Measurements from ENCODE around the gene SLC25A13.
"Not testable (repeated sequence)": the region's sequence is repeated elsewhere in the genome, so short reads cannot be mapped to it uniquely, and the experiment has no call there.

The SLC25A13 gene

GRCh38 chr7:96300502-96300901, 21.4 kb downstream of the SLC25A13 start:
- no peaks in the 10 kb centered on the region for H3K27me3 ChIP-seq (ENCODE audit: control insufficient read depth, insufficient read depth, low read length)
- no peaks in the 10 kb centered on the region for H3K9me3 ChIP-seq (ENCODE audit: control insufficient read depth, insufficient read depth, low read length)
- no peak overlapping the region for H3K4me3 ChIP-seq (ENCODE audit: low read depth, low read length)
- H3K4me1 ChIP-seq (ENCODE audit: control insufficient read depth, insufficient read depth, low read length): 0 out of 2 replicates have a peak, but pooled peaks cover 9% of the 10 kb centered on the region
- H3K27ac ChIP-seq (ENCODE audit: low read depth, low read length): no peak overlapping the region
- H3K9ac ChIP-seq (ENCODE audit: low read depth, low read length): no peak overlapping the region
- peaks cover 8% of the 10 kb centered on the region for H3K36me3 ChIP-seq (ENCODE audit: control insufficient read depth, insufficient read depth, low read length)

- H3K9me3 ChIP-seq (ENCODE audit: control insufficient read depth, insufficient read depth, low read length): no peaks in the 10 kb centered on the region
- H3K9ac ChIP-seq (ENCODE audit: low read depth, low read length): no peak overlapping the region
- no peaks in the 10 kb centered on the region for H3K27me3 ChIP-seq (ENCODE audit: control insufficient read depth, insufficient read depth, low read length)
- H3K4me1 ChIP-seq (ENCODE audit: control insufficient read depth, insufficient read depth, low read length): 0 out of 2 replicates have a peak, but pooled peaks cover 6% of the 10 kb centered on the region
- H3K36me3 ChIP-seq (ENCODE audit: control insufficient read depth, insufficient read depth, low read length): peaks cover 15% of the 10 kb centered on the region
- no peak overlapping the region for H3K27ac ChIP-seq (ENCODE audit: low read depth, low read length)
- no peak overlapping the region for H3K4me3 ChIP-seq (ENCODE audit: low read depth, low read length)
Observed at GRCh38 chr7:96299496-96299895, 22.4 kb downstream of the SLC25A13 start.

- Histone ChIP-seq H3K4me1 (ENCODE audit: control insufficient read depth, insufficient read depth, low read length) (no peaks in the 10 kb centered on the region), H3K9ac (ENCODE audit: low read depth, low read length) (no peak overlapping the region), H3K36me3 (ENCODE audit: control insufficient read depth, insufficient read depth, low read length) (peaks cover 15% of the 10 kb centered on the region), H3K4me3 (ENCODE audit: low read depth, low read length) (no peak overlapping the region), H3K9me3 (ENCODE audit: control insufficient read depth, insufficient read depth, low read length) (no peaks in the 10 kb centered on the region), H3K27me3 (ENCODE audit: control insufficient read depth, insufficient read depth, low read length) (no peaks in the 10 kb centered on the region), H3K27ac (ENCODE audit: low read depth, low read length) (no peak overlapping the region)
Observed at GRCh38 chr7:96297876-96298275, 24.0 kb downstream of the SLC25A13 start.

GRCh38 chr7:96297446-96297845, 24.5 kb downstream of the SLC25A13 start:
- H3K4me3 ChIP-seq (ENCODE audit: low read depth, low read length); H3K27me3 ChIP-seq (ENCODE audit: control insufficient read depth, insufficient read depth, low read length); H3K9me3 ChIP-seq (ENCODE audit: control insufficient read depth, insufficient read depth, low read length); H3K9ac ChIP-seq (ENCODE audit: low read depth, low read length); H3K4me1 ChIP-seq (ENCODE audit: control insufficient read depth, insufficient read depth, low read length); H3K27ac ChIP-seq (ENCODE audit: low read depth, low read length): not testable (repeated sequence)
- H3K36me3 ChIP-seq (ENCODE audit: control insufficient read depth, insufficient read depth, low read length): peaks cover 15% of the 10 kb centered on the region

- H3K9me3 ChIP-seq (ENCODE audit: control insufficient read depth, insufficient read depth, low read length); H3K27ac ChIP-seq (ENCODE audit: low read depth, low read length); H3K4me1 ChIP-seq (ENCODE audit: control insufficient read depth, insufficient read depth, low read length); H3K9ac ChIP-seq (ENCODE audit: low read depth, low read length); H3K4me3 ChIP-seq (ENCODE audit: low read depth, low read length); H3K27me3 ChIP-seq (ENCODE audit: control insufficient read depth, insufficient read depth, low read length): not testable (repeated sequence)
- peaks cover 15% of the 10 kb centered on the region for H3K36me3 ChIP-seq (ENCODE audit: control insufficient read depth, insufficient read depth, low read length)
Observed at GRCh38 chr7:96293911-96294310, 28.0 kb downstream of the SLC25A13 start.

GRCh38 chr7:96287559-96287958, 34.3 kb downstream of the SLC25A13 start:
- H3K4me3 ChIP-seq (ENCODE audit: low read depth, low read length): no peak overlapping the region
- H3K27me3 ChIP-seq (ENCODE audit: control insufficient read depth, insufficient read depth, low read length): no peaks in the 10 kb centered on the region
- no peak overlapping the region for H3K27ac ChIP-seq (ENCODE audit: low read depth, low read length)
- H3K4me1 ChIP-seq (ENCODE audit: control insufficient read depth, insufficient read depth, low read length): peaks cover 7% of the 10 kb centered on the region; the same call in 1 of the 2 replicates
- no peak overlapping the region for H3K9ac ChIP-seq (ENCODE audit: low read depth, low read length)
- 0 out of 2 replicates have a peak, but pooled peaks cover 5% of the 10 kb centered on the region for H3K9me3 ChIP-seq (ENCODE audit: control insufficient read depth, insufficient read depth, low read length)
- no peaks in the 10 kb centered on the region for H3K36me3 ChIP-seq (ENCODE audit: control insufficient read depth, insufficient read depth, low read length)

- H3K27me3 ChIP-seq (ENCODE audit: control insufficient read depth, insufficient read depth, low read length): no peaks in the 10 kb centered on the region
- H3K36me3 ChIP-seq (ENCODE audit: control insufficient read depth, insufficient read depth, low read length): no peaks in the 10 kb centered on the region
- H3K9ac ChIP-seq (ENCODE audit: low read depth, low read length): no peak overlapping the region
- 0 out of 2 replicates have a peak, but pooled peaks cover 5% of the 10 kb centered on the region for H3K9me3 ChIP-seq (ENCODE audit: control insufficient read depth, insufficient read depth, low read length)
- peaks cover 7% of the 10 kb centered on the region; the same call in 1 of the 2 replicates for H3K4me1 ChIP-seq (ENCODE audit: control insufficient read depth, insufficient read depth, low read length)
- no peak overlapping the region for H3K4me3 ChIP-seq (ENCODE audit: low read depth, low read length)
- no peak overlapping the region for H3K27ac ChIP-seq (ENCODE audit: low read depth, low read length)
Observed at GRCh38 chr7:96287132-96287531, 34.8 kb downstream of the SLC25A13 start.

- H3K9ac ChIP-seq (ENCODE audit: low read depth, low read length): no peak overlapping the region
- H3K4me1 ChIP-seq (ENCODE audit: control insufficient read depth, insufficient read depth, low read length): peaks cover 7% of the 10 kb centered on the region; the same call in 1 of the 2 replicates
- H3K4me3 ChIP-seq (ENCODE audit: low read depth, low read length): no peak overlapping the region
- no peaks in the 10 kb centered on the region for H3K27me3 ChIP-seq (ENCODE audit: control insufficient read depth, insufficient read depth, low read length)
- 0 out of 2 replicates have a peak, but pooled peaks cover 5% of the 10 kb centered on the region for H3K9me3 ChIP-seq (ENCODE audit: control insufficient read depth, insufficient read depth, low read length)
- H3K36me3 ChIP-seq (ENCODE audit: control insufficient read depth, insufficient read depth, low read length): no peaks in the 10 kb centered on the region
- no peak overlapping the region for H3K27ac ChIP-seq (ENCODE audit: low read depth, low read length)
Observed at GRCh38 chr7:96285579-96285978, 36.3 kb downstream of the SLC25A13 start.

GRCh38 chr7:96284835-96285234, 37.1 kb downstream of the SLC25A13 start:
- Histone ChIP-seq H3K36me3 (ENCODE audit: control insufficient read depth, insufficient read depth, low read length) (no peaks in the 10 kb centered on the region), H3K27me3 (ENCODE audit: control insufficient read depth, insufficient read depth, low read length) (no peaks in the 10 kb centered on the region), H3K9ac (ENCODE audit: low read depth, low read length) (no peak overlapping the region), H3K9me3 (ENCODE audit: control insufficient read depth, insufficient read depth, low read length) (0 out of 2 replicates have a peak, but pooled peaks cover 5% of the 10 kb centered on the region), H3K4me1 (ENCODE audit: control insufficient read depth, insufficient read depth, low read length) (peaks cover 7% of the 10 kb centered on the region; the same call in 1 of the 2 replicates), H3K27ac (ENCODE audit: low read depth, low read length) (no peak overlapping the region), H3K4me3 (ENCODE audit: low read depth, low read length) (no peak overlapping the region)

GRCh38 chr7:96284240-96284639, 37.7 kb downstream of the SLC25A13 start:
- H3K36me3 ChIP-seq (ENCODE audit: control insufficient read depth, insufficient read depth, low read length): no peaks in the 10 kb centered on the region
- no peak overlapping the region for H3K9ac ChIP-seq (ENCODE audit: low read depth, low read length)
- no peaks in the 10 kb centered on the region for H3K27me3 ChIP-seq (ENCODE audit: control insufficient read depth, insufficient read depth, low read length)
- peaks cover 7% of the 10 kb centered on the region; the same call in 1 of the 2 replicates for H3K4me1 ChIP-seq (ENCODE audit: control insufficient read depth, insufficient read depth, low read length)
- H3K9me3 ChIP-seq (ENCODE audit: control insufficient read depth, insufficient read depth, low read length): 0 out of 2 replicates have a peak, but pooled peaks cover 5% of the 10 kb centered on the region
- H3K27ac ChIP-seq (ENCODE audit: low read depth, low read length): no peak overlapping the region
- no peak overlapping the region for H3K4me3 ChIP-seq (ENCODE audit: low read depth, low read length)

- H3K4me1 ChIP-seq (ENCODE audit: control insufficient read depth, insufficient read depth, low read length): peaks cover 7% of the 10 kb centered on the region; the same call in 1 of the 2 replicates
Observed at GRCh38 chr7:96282835-96283234, 39.1 kb downstream of the SLC25A13 start.

More at GRCh38 chr7:96282835-96283234, 39.1 kb downstream of the SLC25A13 start:
- Histone ChIP-seq H3K9ac (ENCODE audit: low read depth, low read length) (no peak overlapping the region), H3K9me3 (ENCODE audit: control insufficient read depth, insufficient read depth, low read length) (0 out of 2 replicates have a peak, but pooled peaks cover 3% of the 10 kb centered on the region), H3K27ac (ENCODE audit: low read depth, low read length) (no peak overlapping the region), H3K27me3 (ENCODE audit: control insufficient read depth, insufficient read depth, low read length) (no peaks in the 10 kb centered on the region), H3K4me3 (ENCODE audit: low read depth, low read length) (no peak overlapping the region), H3K36me3 (ENCODE audit: control insufficient read depth, insufficient read depth, low read length) (no peaks in the 10 kb centered on the region)

Measured in HUES48 (cell line).